Nephron (organoid): ENCODE data around the gene NHLH2.
A peak's percentile ranks its signal among the peaks of the same experiment; 100 is the strongest.

Experiments used
- H3K27ac Mint-ChIP-seq, 3 experiments: 2 replicates each; pipeline ENCODE4 v1.8.0; 2020; ENCODE audit warnings: mixed read lengths in 3 of 3, mild to moderate bottlenecking in 2 of 3, moderate library complexity in 1 of 3
- H3K27me3 Mint-ChIP-seq: 2 replicates; pipeline ENCODE4 v1.8.0; 2021; ENCODE audit warnings: low read depth, mild to moderate bottlenecking, moderate library complexity, mixed read lengths
- H3K36me3 Mint-ChIP-seq: 2 replicates; pipeline ENCODE4 v1.8.0; 2020; ENCODE audit warnings: low read depth, mixed read lengths
- H3K4me1 Mint-ChIP-seq: 2 replicates; pipeline ENCODE4 v1.8.0; 2020; ENCODE audit warnings: mixed read lengths
- H3K4me3 Mint-ChIP-seq, 3 experiments: 2 replicates each; pipeline ENCODE4 v1.8.0; 2020; ENCODE audit warnings: mild to moderate bottlenecking in 3 of 3, mixed read lengths in 3 of 3, moderate library complexity in 2 of 3
- H3K9me3 Mint-ChIP-seq: 2 replicates; pipeline ENCODE4 v1.8.0; 2020; ENCODE audit warnings: mixed read lengths
- CTCF ChIP-seq, 3 experiments: fragments of 200-600 bp; sonication (generic); IDR thresholded peaks; one replicate each; pipeline ENCODE4 v1.5.0; 2021; ENCODE audit warnings: antibody characterized with exemption in 3 of 3; ENCODE audit not compliant: unreplicated experiment in 3 of 3

Gene NHLH2

GRCh38 chr1:115840605-115841460 is at the start of gene NHLH2:
NHLH2 (minus strand) TSS chr1:115841126; CDS start chr1:115838372, 2,754 bp downstream.
- H3K4me3 Mint-ChIP-seq = peak within 1 kb of the TSS; percentile 64 to 86 (median 83)
- H3K9me3 Mint-ChIP-seq = no peaks in the 10 kb centered on the region
- H3K27ac Mint-ChIP-seq = no peak within 1 kb of the TSS
- no peaks in the 10 kb centered on the region for H3K36me3 Mint-ChIP-seq
- H3K4me1 Mint-ChIP-seq = peaks cover 4% of the 10 kb centered on the region
- peaks cover 87% of the 10 kb centered on the region for H3K27me3 Mint-ChIP-seq
- no peak for TF ChIP-seq CTCF (IDR thresholded peaks at IDR 0.05; ENCODE audit: unreplicated experiment in 3 of 3)

- no peak for TF ChIP-seq CTCF (IDR thresholded peaks at IDR 0.05; ENCODE audit: unreplicated experiment in 3 of 3)
- no peak overlapping the region for H3K27ac Mint-ChIP-seq
- H3K4me1 Mint-ChIP-seq = no peaks in the 10 kb centered on the region
- H3K4me3 Mint-ChIP-seq = no peak overlapping the region
- no peaks in the 10 kb centered on the region for H3K36me3 Mint-ChIP-seq
- H3K9me3 Mint-ChIP-seq = no peaks in the 10 kb centered on the region
- H3K27me3 Mint-ChIP-seq = no peaks in the 10 kb centered on the region
Measured at GRCh38 chr1:115890580-115890979, 49.7 kb upstream of the NHLH2 start.

GRCh38 chr1:115888976-115889375 is 48.0 kb upstream of the NHLH2 start:
- H3K36me3 Mint-ChIP-seq = no peaks in the 10 kb centered on the region
- no peak for TF ChIP-seq CTCF (IDR thresholded peaks at IDR 0.05; ENCODE audit: unreplicated experiment in 3 of 3)
- no peak overlapping the region for H3K27ac Mint-ChIP-seq
- no peaks in the 10 kb centered on the region for H3K27me3 Mint-ChIP-seq
- no peaks in the 10 kb centered on the region for H3K9me3 Mint-ChIP-seq
- H3K4me3 Mint-ChIP-seq = no peak overlapping the region
- H3K4me1 Mint-ChIP-seq = no peaks in the 10 kb centered on the region

- no peaks in the 10 kb centered on the region for H3K36me3 Mint-ChIP-seq
- no peak for TF ChIP-seq CTCF (IDR thresholded peaks at IDR 0.05; ENCODE audit: unreplicated experiment in 3 of 3)
- H3K27ac Mint-ChIP-seq = no peak overlapping the region
- H3K4me3 Mint-ChIP-seq = no peak overlapping the region
- H3K9me3 Mint-ChIP-seq = no peaks in the 10 kb centered on the region
- no peaks in the 10 kb centered on the region for H3K27me3 Mint-ChIP-seq
- no peaks in the 10 kb centered on the region for H3K4me1 Mint-ChIP-seq
Measured at GRCh38 chr1:115882913-115883902, 42.3 kb upstream of the NHLH2 start.

GRCh38 chr1:115880981-115881672 is 40.2 kb upstream of the NHLH2 start:
- Mint-ChIP-seq H3K4me1 (no peaks in the 10 kb centered on the region), H3K27me3 (no peaks in the 10 kb centered on the region), H3K27ac (no peak overlapping the region), H3K9me3 (no peaks in the 10 kb centered on the region), H3K4me3 (no peak overlapping the region), H3K36me3 (no peaks in the 10 kb centered on the region)
- TF ChIP-seq CTCF (IDR thresholded peaks at IDR 0.05; ENCODE audit: unreplicated experiment in 3 of 3) = no peak
